Suppressor macrophage treated with lipopolysaccharide for 4 hours (primary cell): ENCODE measurements around the gene KCNG2.

Experiments
- DNase-seq: peaks from one replicate; pipeline ENCODE4 v3.0.0-alpha.2; 2020

KCNG2 gene

DNA sequence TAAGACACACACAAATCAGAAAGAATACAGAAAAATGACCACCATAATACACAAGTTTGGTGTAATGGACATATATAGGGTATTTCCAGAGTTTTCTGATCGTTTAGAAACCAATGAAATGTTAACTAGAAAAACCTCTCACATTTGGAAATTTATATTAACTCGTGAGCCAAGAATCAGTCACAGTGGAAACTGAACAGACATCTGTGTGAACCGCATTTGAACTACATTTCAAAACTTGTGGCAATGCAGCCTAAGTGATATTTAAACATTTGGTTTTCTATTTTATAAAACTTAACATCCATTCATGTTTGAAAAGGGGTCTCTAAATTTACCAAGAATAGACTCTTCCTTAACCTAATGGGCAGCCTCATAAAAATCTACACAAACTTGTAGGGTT is 29.0 kb upstream of the KCNG2 start:
- no peak for DNase-seq

DNA sequence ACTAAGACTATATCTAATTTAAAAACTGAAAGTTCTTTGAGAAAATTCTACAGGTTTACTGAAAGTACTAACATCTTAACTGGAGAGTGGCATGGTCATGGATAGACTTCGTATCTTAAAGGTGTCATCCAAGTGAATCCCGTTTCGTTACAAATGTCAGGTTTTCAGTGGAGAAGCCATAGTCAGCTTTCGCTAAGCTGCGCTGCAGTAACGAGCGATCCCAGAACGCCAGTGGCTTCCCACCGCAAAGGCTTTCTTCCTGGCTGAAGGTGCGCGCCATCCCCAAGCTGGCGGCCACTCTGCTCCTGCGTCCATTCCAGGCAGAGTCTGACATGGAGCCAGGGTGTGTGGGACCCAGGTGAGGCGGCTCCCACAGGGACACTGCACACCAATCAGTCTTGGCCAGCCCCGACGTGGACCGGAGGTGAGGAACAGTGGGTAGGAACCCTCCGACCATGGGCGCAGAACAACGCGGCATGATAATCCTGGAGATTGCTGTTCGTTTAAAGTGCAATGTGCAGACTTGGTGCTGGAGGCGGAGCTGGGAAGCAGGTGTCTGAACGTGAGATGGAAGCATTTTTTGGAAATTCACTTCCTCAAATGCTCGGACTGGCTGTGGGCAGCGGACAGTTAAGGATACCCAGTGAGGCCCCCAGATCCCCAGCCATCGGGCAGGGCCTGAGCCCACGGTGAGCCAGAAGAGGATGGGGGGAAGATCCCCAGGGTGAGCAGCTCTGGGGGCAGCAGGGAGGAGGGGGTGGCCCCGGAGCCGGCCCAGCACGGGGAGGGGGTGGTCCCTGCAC is 27.8 kb upstream of the KCNG2 start:
- no peak for DNase-seq

DNA sequence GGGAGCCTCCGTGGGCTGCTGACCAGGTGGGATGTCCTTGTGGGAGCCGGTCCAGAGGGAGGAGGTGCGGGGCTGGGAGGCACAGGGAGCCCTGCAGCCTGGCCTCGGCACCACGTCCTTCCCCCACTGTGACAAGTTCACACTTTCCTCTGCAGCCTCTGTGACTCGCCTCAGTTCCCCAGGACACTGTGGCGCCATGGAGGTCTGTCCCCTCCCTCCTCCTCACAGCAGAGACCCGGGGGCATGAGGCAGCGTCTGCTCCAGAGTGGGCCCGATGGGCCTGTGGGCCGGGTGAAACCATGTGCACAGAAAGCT is 27.3 kb upstream of the KCNG2 start:
- DNase-seq, result no peak

DNA sequence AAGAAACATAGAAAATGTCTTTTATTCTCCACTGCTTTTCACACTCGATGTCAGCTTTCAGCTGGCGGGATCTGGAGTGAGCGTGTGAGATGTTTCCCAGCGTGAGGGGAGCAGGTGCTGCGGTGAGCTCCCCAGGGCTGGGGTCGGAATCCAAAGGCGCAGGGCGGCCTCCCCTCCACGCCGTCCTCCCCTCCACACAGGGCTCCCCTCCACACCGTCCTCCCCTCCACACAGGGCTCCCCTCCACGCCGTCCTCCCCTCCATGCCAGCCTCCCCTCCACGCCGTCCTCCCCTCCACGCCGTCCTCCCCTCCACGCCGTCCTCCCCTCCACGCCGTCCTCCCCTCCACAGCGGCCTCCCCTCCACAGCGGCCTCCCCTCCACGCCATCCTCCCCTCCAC is 26.9 kb upstream of the KCNG2 start:
- no peak for DNase-seq

DNA sequence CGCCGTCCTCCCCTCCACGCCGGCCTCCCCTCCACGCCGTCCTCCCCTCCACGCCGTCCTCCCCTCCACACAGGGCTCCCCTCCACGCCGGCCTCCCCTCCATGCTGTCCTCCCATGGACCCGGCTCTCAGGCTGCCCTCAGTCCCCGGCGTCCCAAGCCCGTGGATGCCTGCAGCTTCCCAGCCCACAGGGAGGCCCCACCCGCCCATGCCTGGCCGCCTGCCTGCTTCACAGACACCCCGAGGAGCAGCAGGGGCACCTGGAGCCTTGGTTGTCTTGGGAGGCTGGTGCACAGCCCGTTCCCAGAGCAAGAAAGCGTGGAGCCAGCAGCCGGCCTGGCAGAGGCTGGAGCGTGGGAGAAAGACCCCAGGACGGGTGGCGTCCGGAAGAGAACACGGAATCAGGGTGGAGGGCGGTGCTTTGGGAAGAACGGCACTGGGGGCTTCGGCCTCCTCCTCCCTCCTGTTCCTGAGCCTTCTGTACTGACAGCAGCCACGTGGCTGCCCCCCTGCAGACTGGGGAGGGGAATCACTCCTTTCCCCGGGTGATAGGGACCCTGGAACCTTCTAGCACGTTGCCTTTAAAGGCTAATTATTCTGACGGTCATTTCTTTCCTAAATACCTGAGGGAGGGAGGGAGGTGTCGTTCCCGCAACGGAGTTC is 26.2 kb upstream of the KCNG2 start:
- DNase-seq, result no peak

DNA sequence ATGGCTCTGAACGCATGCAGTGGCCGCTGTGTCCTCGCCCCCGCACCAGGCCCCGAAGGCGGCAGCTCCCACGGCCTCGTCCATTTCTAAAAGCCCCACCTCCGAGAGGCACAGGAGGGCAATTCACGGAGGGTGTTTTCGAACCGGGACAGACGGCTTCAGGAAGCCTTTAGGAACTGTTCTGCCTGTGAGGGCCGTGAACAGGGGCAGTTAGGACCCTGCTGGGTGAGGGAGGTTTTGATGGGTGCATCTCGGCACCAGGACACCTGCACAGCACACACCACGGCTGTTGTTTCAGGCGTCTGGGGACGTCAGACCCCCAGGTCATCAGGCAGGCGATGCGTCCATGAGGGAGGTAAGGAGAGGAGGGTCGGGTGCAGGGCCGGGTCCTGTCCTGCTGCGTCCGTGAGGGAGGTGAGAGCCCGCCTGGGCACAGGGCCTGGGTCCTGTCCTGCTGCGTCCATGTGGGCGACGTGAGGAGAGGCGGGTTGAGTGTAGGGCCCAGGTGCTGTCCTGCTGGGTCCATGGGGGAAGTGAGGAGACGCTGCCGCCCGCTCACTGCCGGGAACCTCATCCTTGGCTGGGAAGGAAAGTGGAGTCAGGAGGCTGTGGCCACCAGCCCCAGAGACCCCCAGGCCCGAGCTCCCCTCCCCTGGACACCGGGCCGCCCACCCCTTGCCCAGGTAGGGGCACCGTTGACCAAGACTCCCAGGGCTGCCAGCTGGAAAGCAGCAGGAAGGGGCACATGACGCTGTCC is 25.5 kb upstream of the KCNG2 start:
- DNase-seq, result no peak

DNA sequence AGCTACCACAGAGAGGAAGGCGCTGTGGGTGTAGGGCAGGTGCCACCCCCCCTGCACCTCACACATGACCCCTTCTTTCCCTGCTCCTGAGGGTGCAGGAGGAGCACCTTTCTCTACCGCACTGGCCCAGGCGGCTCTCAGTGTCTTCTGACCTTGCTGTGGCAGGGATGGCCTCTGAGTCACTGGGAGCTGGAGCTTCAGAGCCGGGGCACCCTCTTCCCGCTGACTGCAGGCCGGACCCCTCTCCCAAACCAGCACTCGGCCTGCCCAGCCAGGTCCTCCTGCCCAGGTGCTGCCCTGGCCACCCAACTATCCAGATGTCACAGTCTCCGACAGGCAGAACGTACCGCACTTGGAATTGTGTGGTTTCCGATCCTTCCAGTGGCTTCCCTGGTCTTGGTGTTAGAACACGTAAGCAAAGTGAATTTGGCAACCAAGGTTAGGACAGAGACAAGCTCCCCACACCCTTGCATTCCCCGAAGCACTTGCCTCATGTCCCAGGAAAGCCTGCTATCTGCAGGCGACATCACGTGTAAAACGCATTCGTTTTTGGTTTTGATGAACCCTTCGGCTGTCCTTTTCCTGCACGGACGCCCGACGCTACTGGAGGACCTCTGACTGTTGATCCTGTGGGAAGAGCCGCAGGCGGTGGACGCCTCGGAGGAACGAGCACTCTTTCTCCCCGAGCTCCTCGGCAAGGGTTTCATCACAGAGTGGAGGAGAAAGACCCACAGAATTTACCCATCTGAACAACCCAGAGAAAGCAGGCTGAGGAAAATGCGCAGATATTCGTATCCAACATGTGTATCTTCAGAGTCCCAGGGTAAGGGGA is 24.7 kb upstream of the KCNG2 start:
- no peak for DNase-seq

DNA sequence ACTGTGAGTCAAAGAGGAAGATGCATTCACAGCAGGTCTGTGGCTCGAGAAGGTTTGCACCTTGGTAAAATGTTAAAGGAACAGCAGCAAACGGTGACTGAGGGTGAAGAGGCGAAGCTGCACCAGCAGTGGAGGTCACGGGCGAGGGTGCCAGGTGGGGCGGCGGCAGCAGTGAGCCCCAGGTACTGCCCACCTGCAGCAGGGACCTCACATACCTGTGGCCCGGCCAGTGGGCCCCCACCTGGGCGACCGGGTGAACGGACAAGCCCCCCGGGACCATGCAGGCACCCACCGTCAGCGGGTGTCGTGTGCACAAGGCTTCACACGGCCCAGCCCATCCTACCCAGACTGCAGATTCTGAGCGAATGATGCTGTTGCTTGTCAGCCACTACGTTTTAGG is 23.6 kb upstream of the KCNG2 start:
- DNase-seq, result no peak

DNA sequence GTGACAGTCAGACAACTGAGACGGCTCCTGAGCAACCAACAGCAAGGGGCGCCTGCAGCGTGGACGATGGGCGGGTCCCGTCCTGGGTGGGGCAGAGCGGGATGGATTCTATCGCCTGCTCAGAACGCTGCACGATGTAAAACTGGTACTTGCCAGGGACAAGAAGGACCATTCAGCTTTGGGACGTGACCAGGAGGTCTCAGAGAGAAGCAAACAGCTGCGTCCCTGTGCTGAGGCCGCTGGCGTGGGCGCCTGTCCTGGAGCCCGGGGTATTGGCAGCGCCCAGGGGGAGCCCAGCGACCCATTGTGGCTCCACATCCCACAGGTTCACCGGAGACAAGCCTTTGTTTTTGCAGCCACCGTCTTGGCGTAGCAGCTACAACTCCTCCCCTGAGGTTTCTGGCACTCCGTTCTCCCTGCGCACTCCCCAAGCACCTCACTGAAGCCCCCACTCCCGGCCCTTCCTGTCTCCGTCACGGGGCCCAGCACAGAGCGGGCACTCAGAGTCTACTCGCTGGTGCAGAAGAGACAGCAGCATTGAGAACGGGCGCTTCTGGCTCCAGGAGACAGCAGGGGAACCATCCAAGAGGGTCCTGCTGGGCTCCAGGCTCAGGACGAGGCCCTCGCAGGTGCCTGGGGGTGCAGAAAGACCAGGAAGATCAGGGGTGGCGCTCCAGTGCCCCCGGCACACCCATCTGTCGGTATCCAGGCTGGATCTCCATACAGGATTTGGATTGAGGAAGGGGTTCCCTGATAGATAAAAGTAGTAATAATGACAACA is 22.1 kb upstream of the KCNG2 start:
- DNase-seq, result no peak

DNA sequence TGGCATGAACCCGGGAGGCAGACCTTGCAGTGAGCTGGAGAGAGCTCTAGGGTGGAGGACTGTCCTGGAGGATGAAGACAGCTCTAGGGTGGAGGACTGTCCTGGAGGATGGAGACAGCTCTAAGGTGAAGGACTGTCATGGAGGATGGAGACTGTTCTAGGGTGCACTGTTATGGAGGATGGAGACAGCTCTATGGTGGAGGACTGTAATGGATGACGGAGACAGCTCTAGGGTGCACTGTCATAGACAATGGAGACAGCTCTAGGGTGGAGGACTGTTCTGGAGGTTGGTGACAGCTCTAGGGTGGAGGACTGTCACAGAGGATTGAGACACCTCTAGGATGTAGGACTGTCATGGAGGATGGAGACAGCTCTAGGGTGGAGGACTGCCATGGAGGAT is 21.1 kb upstream of the KCNG2 start:
- no peak for DNase-seq

DNA sequence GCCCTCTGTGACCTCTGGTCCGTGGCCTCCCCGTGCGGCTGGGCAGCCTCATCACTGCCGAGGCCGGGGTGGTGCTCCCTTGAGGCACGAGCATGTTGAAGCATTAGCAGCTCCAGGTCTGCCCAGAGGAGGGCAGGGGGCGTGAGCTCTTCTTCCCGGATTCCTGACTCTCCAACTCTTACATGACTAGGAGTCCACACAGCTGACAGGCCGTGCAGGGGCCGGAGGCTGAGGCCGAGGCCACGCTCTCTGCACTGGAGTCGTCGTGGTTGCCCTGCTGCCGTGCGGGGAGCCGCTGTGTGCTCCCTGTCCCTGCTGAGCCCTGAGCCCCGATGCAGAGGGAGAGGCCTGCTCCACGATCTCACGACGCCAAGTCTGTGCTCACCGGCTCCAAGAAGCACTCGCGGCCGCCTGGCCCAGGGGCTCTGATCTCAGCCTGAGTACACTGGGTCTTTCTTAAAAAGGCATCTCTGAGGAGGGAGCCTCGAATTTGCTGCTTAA is 19.4 kb upstream of the KCNG2 start:
- DNase-seq, result no peak

DNA sequence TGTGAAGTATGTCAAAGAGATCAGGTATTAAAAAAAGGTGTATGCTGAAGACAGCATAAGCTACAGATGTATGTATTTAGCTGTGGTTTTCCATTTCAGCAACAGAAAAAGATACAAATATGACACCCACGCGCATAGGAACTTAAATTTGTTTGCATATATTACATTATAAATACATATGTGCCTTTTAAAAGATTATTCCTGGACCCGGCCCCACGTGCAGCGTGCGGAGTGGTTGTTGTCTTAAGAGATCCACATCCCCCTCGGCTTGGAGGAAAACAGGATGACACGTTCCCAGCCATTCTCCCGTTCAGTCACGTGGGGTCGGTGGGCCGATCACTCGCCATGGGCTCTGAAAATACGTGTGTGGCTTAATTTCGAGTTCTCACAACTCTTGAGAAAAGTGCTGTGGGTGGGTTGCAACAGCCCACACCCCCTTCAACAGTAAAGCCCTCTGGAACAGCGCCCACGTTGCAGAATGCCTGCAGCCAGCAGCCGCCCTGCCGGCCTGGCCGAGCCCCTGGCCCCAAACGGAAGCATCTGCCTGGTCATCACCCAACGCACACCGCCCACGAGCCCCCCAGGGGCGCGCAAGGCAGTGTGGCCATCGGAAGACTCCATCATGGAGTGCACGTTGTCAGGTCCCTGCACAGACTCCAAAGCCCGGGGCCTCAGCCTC is 18.6 kb upstream of the KCNG2 start:
- DNase-seq, result no peak

DNA sequence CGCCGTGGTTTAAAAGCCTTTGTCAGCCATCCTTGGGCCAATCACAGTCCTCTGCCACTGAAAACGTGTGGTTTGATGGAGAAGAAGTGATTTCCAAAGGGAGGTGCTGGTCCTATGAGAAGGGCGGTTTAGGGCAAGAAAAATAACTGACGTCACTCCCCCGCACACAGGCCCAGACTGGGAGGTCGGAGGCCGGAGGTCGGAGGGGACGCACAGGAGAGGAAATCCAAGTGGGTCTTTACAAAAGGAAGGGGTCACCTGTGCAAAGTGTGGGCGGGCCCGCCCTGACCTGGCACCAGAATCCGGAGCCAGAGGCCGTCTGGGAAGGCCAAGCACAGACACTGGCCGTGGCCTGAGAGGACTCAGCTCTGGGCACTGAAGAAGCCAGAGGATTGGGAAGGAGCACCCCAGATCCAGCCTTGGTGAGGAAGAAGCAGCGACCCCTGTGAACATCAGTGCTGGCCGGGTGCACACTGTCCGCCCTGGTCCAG is 18.0 kb upstream of the KCNG2 start:
- DNase-seq, result no peak

DNA sequence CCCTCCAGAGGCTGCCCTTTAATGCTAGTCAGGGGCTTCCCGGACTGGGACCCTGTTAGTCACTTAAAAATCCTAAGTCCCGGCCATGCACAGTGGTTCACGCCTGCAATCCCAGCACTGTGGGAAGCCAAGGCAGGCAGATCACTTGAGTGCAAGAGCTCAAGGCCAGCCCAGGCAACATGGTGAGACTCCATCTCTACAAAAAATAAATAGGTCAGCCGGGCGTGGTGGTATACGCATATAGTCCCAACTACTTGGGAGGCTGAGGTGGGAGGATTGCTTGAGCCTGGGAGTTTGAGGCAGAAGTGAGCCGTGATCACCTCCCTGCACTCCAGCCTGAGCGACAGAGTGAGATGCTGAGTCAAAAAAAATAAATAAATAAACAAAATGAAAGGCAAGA is 17.2 kb upstream of the KCNG2 start:
- DNase-seq, result no peak

DNA sequence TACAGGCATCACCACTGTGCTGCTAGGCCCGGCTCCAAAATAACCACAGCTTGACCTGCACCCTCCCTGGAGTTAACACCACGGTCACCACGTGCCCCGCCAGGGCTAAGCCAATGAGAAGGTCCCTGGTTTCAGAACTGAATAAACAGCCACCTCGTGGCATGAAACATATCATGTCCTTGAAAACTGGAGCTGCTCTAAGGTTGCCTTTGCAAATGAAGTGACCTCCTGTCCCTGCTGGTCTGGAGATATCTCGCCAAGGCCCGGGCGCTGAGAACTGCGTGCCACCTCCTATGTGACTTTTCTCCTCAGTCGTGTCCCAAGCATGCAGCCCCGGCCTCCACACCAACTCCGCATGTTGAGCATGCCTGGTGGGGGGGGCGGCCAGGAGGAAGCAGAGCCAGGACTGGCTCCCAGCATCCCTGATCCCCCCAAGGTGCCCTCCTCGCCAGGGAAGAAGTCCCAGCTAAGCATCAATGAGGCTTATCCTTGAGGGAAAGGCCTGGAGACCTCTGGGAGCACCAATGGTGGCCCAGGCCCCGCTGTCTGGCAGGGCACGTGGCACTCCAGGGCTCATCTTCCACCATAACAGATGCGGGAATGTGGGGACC is 16.3 kb upstream of the KCNG2 start:
- DNase-seq, result no peak

DNA sequence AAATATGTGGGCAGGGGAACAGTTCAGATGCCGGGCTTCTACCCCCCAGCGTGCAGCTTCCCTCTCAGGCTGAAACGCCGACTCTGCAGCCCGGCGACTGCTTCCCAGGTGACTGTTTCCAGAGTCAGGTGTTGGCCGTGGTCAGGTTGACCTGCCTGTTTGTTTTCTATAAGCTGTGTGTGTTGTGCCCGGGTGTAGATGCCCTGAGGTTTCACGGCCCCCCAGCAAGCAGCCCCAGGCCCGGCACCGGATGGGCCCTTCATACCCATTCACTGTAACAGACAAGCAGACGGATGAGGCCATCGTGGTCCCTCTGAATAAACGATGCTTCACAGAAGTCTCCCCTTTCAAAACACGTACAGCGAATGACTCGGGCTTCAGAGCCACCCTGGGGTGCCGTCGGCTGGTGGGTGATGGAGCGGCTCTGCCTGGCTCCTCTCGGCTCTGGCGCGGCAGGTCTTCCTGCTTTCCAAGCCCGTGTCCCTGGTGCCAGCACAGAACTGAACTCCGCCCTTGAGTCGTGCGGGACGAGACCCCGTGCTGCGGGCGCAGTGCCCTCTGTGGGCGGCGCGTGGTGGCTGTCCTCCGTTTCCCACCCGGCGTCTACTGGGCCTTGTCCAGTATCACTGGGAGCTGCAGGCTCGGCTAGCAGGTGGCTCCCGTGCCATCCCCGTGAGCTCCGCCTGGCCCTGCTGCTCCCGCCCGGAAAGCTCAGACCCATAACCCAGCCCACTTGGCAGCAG is 15.0 kb upstream of the KCNG2 start:
- DNase-seq, result no peak

DNA sequence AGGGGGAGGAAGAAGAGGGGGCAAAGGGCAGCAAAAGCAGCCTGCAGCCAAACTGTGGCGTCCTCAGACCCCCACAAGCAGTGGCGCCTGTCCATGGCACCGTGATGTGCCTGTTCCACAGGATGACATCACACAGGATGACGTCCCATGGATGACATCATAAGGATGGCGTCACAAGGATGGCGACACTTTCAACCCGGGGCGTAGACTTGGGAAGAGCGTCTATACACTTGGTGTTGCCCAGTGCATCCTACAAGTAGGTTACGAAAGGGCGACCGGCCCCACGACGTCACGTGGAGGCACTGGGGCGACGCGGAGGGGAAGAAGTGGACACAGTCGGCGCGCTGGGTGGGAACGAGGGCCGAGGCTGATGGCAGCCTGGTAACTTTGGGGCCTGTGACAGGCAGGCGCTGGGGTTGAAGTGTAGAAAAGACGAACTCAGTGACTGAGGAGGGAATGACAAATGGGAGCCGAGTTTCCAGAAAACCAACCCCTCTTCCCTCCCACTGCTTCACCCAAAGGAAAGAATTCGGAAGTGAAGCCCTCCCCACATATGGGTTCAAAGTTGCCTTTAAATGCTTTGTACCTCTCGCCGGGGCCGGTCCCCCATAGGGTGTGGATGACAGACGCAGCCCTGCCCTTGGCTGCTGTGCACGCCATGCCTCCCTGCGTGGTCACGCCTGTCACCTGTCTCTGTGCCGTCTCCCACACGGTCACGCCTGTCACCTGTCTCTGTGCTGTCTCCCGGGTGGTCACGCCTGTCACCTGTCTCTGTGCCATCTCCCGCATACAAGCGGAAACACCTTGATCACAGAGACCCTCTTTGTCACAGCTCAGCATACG is 13.4 kb upstream of the KCNG2 start:
- no peak for DNase-seq

DNA sequence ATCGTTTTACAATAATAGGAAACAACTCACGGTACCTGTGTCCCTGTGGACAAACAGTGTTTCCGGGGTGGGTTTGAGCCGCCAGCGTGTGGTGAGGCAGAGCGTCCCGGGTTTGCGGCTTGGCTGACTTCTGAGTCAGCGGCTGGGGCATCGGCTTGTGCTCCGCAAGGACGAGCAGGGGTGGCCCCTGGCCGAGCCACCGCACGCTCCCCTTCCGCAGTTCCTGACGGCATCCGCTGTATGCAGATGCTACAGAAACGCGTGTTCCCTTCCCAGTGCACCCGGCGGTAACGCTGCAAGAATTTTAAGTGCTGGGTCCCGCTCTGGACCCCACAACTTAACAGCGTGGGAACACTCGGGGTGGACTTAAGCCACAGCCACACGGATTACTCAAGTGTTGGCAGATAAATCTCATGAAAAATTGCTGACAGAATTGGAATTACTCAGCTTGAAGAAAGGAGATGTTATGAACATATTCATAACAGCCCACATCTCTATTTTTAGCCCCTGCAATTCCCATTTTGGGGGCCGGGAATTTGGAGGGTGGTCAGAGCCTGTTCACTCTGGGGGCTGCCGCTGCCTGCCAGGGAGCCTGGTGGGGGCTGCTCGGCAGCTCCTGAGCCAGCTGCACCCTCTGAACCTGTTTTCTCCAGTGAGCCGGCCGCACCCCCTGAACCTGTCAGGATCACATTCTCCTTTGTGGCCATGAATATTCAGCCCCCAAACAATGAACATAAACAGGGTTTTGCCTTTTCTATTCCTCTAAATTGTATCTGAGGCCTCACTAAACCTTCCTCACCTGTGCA is 12.6 kb upstream of the KCNG2 start:
- no peak for DNase-seq
